ENCODE data around the gene ALKBH1.

DNA sequence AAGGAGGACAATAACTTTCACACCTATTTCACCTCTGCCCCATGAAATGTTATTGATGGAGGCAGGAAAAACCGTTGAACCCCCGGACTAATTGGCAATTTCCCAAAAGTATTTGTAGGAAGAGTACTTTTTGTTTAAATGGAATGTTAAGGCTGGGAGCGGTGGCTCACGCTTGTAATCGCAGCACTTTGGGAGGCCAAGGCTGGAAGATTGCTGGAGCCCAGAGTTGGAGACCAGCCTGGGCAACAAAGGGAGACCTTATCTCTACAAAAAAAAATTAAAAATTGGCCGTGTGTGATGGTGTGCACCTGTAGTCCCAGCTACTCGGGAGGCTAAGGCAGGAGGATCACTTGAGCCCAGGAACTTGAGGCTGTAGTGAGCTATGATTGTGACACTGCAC is 65.4 kb downstream of the ALKBH1 start:
- TF ChIP-seq, protein P1, sequence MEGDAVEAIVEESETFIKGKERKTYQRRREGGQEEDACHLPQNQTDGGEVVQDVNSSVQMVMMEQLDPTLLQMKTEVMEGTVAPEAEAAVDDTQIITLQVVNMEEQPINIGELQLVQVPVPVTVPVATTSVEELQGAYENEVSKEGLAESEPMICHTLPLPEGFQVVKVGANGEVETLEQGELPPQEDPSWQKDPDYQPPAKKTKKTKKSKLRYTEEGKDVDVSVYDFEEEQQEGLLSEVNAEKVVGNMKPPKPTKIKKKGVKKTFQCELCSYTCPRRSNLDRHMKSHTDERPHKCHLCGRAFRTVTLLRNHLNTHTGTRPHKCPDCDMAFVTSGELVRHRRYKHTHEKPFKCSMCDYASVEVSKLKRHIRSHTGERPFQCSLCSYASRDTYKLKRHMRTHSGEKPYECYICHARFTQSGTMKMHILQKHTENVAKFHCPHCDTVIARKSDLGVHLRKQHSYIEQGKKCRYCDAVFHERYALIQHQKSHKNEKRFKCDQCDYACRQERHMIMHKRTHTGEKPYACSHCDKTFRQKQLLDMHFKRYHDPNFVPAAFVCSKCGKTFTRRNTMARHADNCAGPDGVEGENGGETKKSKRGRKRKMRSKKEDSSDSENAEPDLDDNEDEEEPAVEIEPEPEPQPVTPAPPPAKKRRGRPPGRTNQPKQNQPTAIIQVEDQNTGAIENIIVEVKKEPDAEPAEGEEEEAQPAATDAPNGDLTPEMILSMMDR (conservative IDR thresholded peaks at IDR 0.05; ENCODE audit: low read length) = no peak
- no peak for TF ChIP-seq EZH2phosphoT487 (IDR thresholded peaks at IDR 0.05; ENCODE audit: borderline replicate concordance, low read depth, low read length)
